CD8-positive, alpha-beta memory T cell (primary cell): ENCODE results near the gene ZNF512B. TPM values are rescaled to one million over a fixed set of nuclear protein-coding genes. Genes with fewer than 3 reads are reported as not detected.

Source experiments
- CTCF ChIA-PET: fragments of 350-600 bp; sonication (Branson Sonifier 250); formaldehyde crosslinking; loops from one replicate; lab custom pipeline; 2021; ENCODE audit warnings: antibody characterized with exemption; lab: Charles Lee
- POLR2A ChIA-PET: fragments of 350-600 bp; sonication (Branson Sonifier 250); formaldehyde crosslinking; loops from one replicate; lab custom pipeline; 2021; ENCODE audit warnings: antibody characterized with exemption; lab: Charles Lee
- DNase-seq, 5 donors: peaks; one replicate each; pipeline versions ENCODE4 v3.0.0 to v3.0.0-alpha.2; 2020 to 2022; ENCODE audit warnings: mixed read lengths in 1 of 5
- H3K27ac ChIP-seq: one replicate; pipeline ENCODE4 v1.7.0; 2013; ENCODE audit warnings: low read depth, mild to moderate bottlenecking, low read length, moderate library complexity
- H3K27me3 ChIP-seq: 2 replicates; pipeline ENCODE4 v1.7.0; 2013; ENCODE audit warnings: low read length, mild to moderate bottlenecking; ENCODE audit not compliant: insufficient read depth, poor library complexity, severe bottlenecking
- H3K36me3 ChIP-seq: 2 replicates; pipeline ENCODE4 v1.7.0; 2013; ENCODE audit warnings: mild to moderate bottlenecking, low read length, moderate library complexity; ENCODE audit not compliant: insufficient read depth
- H3K4me1 ChIP-seq: 2 replicates; pipeline ENCODE4 v1.7.0; 2013; ENCODE audit warnings: mild to moderate bottlenecking, low read length, moderate library complexity; ENCODE audit not compliant: insufficient read depth
- H3K4me3 ChIP-seq: 2 replicates; pipeline ENCODE4 v1.7.0; 2013; ENCODE audit warnings: mild to moderate bottlenecking, low read length
- H3K9me3 ChIP-seq: 2 replicates; pipeline ENCODE4 v1.7.0; 2013; ENCODE audit warnings: mild to moderate bottlenecking, low read length
- H3K27ac Mint-ChIP-seq, 8 donors: one replicate each; pipeline ENCODE4 v1.8.0; 2020 to 2021; ENCODE audit warnings: mixed read lengths in 8 of 8, mild to moderate bottlenecking in 6 of 8, inconsistent platforms in 3 of 8, moderate library complexity in 3 of 8
- H3K27me3 Mint-ChIP-seq, 2 donors: one replicate each; pipeline ENCODE4 v1.8.0; 2020 to 2021; ENCODE audit warnings: mixed read lengths in 2 of 2, mild to moderate bottlenecking in 1 of 2, moderate library complexity in 1 of 2
- H3K36me3 Mint-ChIP-seq, 3 donors: one replicate each; pipeline ENCODE4 v1.8.0; 2020 to 2021; ENCODE audit warnings: mixed read lengths in 3 of 3, inconsistent platforms in 1 of 3, mild to moderate bottlenecking in 1 of 3
- H3K4me1 Mint-ChIP-seq, 3 donors: one replicate each; pipeline ENCODE4 v1.8.0; 2020 to 2021; ENCODE audit warnings: mixed read lengths in 3 of 3, inconsistent platforms in 1 of 3, mild to moderate bottlenecking in 1 of 3
- H3K4me3 Mint-ChIP-seq, 7 donors: one replicate each; pipeline ENCODE4 v1.8.0; 2020 to 2021; ENCODE audit warnings: mixed read lengths in 7 of 7, mild to moderate bottlenecking in 6 of 7, moderate library complexity in 4 of 7, inconsistent platforms in 2 of 7
- H3K9me3 Mint-ChIP-seq, 5 donors: one replicate each; pipeline ENCODE4 v1.8.0; 2020 to 2022; ENCODE audit warnings: mixed read lengths in 5 of 5, mild to moderate bottlenecking in 3 of 5, moderate library complexity in 2 of 5, inconsistent platforms in 1 of 5
- polyA plus RNA-seq: library from polyadenylated mRNA; unstranded; fragments of 300-500 nt; fragmentation: Illumina TruSeq; gene quantifications from one replicate; pipeline ENCODE4 v1.2.3, GENCODE V29; 2021
- total RNA-seq, 2 experiments: library from RNA; stranded (reverse); gene quantifications; one replicate each; pipeline ENCODE4 v1.2.3, GENCODE V29; 2021

The ZNF512B gene
- total and polyA plus RNA-seq, 3 experiments from 2014 or later, result 1.0 to 12.1 (median 11.5) TPM

DNA sequence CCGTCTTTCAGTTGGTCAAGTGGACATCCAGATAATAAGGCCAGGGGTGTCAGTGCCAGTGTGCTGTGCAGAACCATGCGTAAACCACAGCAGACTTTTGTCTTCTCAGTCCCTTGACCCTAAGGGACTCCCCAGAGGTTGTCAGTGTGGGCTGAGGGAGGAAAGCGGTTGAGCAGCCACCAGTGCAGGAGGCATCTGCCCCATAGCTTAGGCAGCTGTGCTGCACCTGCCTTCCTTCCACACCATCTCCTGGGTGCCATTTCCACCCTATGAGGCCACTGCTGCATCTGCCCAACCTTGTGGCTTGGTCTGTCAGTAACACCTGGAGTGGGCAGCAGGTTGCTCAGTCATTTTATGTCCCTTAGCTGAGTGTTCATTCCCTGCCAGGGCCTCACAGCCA, 37.2 kb upstream of the ZNF512B start:
- Mint-ChIP-seq H3K4me1 (peaks cover 18 to 34% (median 30%) of the 10 kb centered on the region in 3 donors), H3K27me3 (no peaks in the 10 kb centered on the region), H3K9me3 (peaks cover 0 to 34% (median 23%) of the 10 kb centered on the region in 5 donors), H3K36me3 (peaks cover 25 to 81% (median 42%) of the 10 kb centered on the region in 3 donors), H3K27ac (peak overlapping the region in 1 of 8 donors; percentile 32), H3K4me3 (no peak overlapping the region)
- H3K4me3 ChIP-seq, result no peak overlapping the region
- H3K36me3 ChIP-seq, result peaks cover 48% of the 10 kb centered on the region
- CTCF ChIA-PET, result interaction anchor here (1.6 kb wide), 1 partner anchor 32 kb away, joined by 6 read pairs; no protein-coding TSS in a partner anchor
- no peak for DNase-seq
- peaks cover 23% of the 10 kb centered on the region for H3K4me1 ChIP-seq
- POLR2A ChIA-PET, result no interaction called here
- H3K9me3 ChIP-seq, result peaks cover 24% of the 10 kb centered on the region
- no peak overlapping the region for H3K27ac ChIP-seq
- no peaks in the 10 kb centered on the region for H3K27me3 ChIP-seq

DNA sequence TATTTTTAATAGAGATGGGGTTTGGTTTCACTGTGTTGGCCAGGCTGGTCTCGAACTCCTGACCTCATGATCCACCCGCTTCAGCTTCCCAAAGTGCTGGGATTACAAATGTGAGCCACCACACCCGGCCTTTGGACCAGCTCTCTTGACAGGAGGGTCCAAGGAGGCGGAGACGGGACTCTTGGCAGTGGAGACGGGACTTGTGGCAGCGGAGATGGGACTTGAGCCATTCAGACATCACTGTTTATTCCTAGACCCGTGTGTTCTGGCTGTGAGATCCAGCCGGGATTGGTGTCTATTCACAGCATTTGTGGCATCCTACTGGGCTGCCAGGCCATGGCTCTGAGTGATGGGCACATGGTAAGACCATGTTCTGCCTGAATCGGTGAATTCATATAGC, 36.8 kb upstream of the ZNF512B start:
- H3K4me3 ChIP-seq, result no peak overlapping the region
- ChIA-PET CTCF (interaction anchor here (1.6 kb wide), 1 partner anchor 32 kb away, joined by 6 read pairs; no protein-coding TSS in a partner anchor), POLR2A (no interaction called here)
- Mint-ChIP-seq H3K27me3 (no peaks in the 10 kb centered on the region), H3K9me3 (peaks cover 0 to 33% (median 23%) of the 10 kb centered on the region in 5 donors), H3K4me1 (peaks cover 17 to 36% (median 29%) of the 10 kb centered on the region in 3 donors), H3K27ac (peak overlapping the region in 1 of 8 donors; percentile 32), H3K4me3 (no peak overlapping the region), H3K36me3 (peaks cover 26 to 83% (median 42%) of the 10 kb centered on the region in 3 donors)
- no peak overlapping the region for H3K27ac ChIP-seq
- DNase-seq, result no peak
- H3K4me1 ChIP-seq, result peaks cover 21% of the 10 kb centered on the region
- peaks cover 50% of the 10 kb centered on the region for H3K36me3 ChIP-seq
- no peaks in the 10 kb centered on the region for H3K27me3 ChIP-seq
- H3K9me3 ChIP-seq, result peaks cover 23% of the 10 kb centered on the region

GRCh38 chr20:64005394-64005793, 35.7 kb upstream of the ZNF512B start:
- POLR2A ChIA-PET, result no interaction called here
- H3K4me1 ChIP-seq, result peaks cover 10% of the 10 kb centered on the region
- Mint-ChIP-seq H3K9me3 (peaks cover 0 to 23% (median 20%) of the 10 kb centered on the region in 5 donors), H3K4me3 (no peak overlapping the region), H3K36me3 (peaks cover 26 to 82% (median 34%) of the 10 kb centered on the region in 3 donors), H3K27me3 (no peaks in the 10 kb centered on the region), H3K27ac (peak overlapping the region in 4 of 8 donors; percentile 17 to 78 (median 57)), H3K4me1 (peaks cover 14 to 25% (median 20%) of the 10 kb centered on the region in 3 donors)
- peaks cover 49% of the 10 kb centered on the region for H3K36me3 ChIP-seq
- no peak for DNase-seq
- H3K27me3 ChIP-seq, result no peaks in the 10 kb centered on the region
- no peak overlapping the region for H3K27ac ChIP-seq
- H3K4me3 ChIP-seq, result no peak overlapping the region
- H3K9me3 ChIP-seq, result peaks cover 13% of the 10 kb centered on the region
- CTCF ChIA-PET, result interaction anchor here (0.9 kb wide), 1 partner anchor 25 kb away, joined by 3 read pairs; no protein-coding TSS in a partner anchor

DNA sequence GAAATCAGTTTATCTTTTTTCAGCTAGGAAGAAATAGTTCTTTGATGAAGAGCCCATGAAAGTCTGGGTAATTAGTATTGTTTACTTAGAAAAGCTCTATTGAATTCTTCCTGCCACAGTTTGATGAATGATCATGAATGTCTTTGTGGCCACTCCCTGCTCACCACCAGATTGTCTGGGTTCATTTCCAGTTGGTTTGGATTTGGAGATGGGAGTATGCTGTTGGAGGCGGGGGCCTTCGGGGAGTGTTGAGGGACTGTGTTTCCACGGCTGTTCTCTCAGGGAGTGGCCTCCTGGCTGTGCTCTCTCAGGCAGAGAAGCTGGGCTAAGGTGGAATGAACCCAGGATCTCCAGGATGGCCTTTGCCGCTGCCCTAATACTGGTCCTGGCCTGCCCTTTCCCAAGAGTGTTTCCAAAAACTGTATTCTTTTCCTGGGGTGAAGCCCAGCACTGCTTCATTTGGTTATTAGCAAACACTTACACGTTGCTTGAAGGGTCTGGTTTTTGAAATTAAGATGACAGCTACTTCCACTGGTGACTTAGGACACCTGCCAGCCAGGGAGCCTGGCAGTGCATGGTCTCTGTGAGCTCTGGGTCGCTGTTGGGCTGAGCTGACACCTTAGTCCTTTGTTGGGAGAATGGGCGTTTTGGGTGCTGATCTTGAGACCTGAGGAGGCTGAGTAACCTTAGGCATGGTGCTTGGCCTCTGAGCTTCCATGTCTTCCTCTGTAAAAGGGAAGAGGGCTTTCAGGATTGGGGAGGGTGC, 34.4 kb upstream of the ZNF512B start:
- H3K36me3 Mint-ChIP-seq, result peaks cover 23 to 82% (median 23%) of the 10 kb centered on the region in 3 donors
- Histone ChIP-seq H3K36me3 (peaks cover 44% of the 10 kb centered on the region), H3K27ac (no peak overlapping the region), H3K4me3 (no peak overlapping the region), H3K4me1 (no peaks in the 10 kb centered on the region), H3K9me3 (peaks cover 6% of the 10 kb centered on the region), H3K27me3 (no peaks in the 10 kb centered on the region)
- peak overlapping the region in 1 of 7 donors; percentile 40 for H3K4me3 Mint-ChIP-seq
- no peak overlapping the region for H3K27ac Mint-ChIP-seq
- ChIA-PET POLR2A (no interaction called here), CTCF (interaction anchor here (0.8 to 1.2 kb wide), 2 partner anchors 30 to 92 kb away, joined by 3 read pairs; no protein-coding TSS in a partner anchor)
- H3K4me1 Mint-ChIP-seq, result peaks cover 7 to 16% (median 11%) of the 10 kb centered on the region in 3 donors
- H3K27me3 Mint-ChIP-seq, result no peaks in the 10 kb centered on the region
- H3K9me3 Mint-ChIP-seq, result peaks cover 0 to 12% (median 11%) of the 10 kb centered on the region in 5 donors
- no peak for DNase-seq

DNA sequence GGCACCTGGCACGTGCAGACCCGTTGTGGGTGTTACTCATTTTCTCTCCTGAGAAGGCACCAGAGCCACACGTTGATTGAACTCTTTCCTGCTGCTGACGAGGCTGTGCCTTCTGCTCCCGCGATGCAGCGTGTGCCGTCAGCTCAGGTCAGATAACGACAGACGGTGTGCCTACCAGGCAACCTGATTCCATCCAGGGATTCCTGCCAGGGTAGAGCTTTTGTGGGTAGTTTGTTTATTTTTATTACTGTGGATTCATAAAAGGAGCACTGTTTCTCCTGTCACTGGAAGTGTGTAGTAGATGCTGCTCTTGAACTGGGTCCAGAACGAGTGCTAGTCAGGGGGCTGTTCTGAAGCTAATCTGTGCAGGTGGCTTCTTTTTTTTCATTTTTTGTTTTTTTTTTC, 31.9 kb upstream of the ZNF512B start:
- ChIA-PET CTCF (interaction anchor here (0.8 kb wide), 1 partner anchor 60 kb away, joined by 3 read pairs; no protein-coding TSS in a partner anchor), POLR2A (interaction anchor here (0.5 kb wide), 1 partner anchor 43 kb away, joined by 4 read pairs; no protein-coding TSS in a partner anchor)
- Mint-ChIP-seq H3K4me1 (peaks cover 7 to 10% (median 7%) of the 10 kb centered on the region in 3 donors), H3K4me3 (peak overlapping the region in 1 of 7 donors; percentile 27), H3K27me3 (no peaks in the 10 kb centered on the region), H3K27ac (peak overlapping the region in 2 of 8 donors; percentile 75 to 87), H3K9me3 (no peaks in the 10 kb centered on the region), H3K36me3 (peaks cover 12 to 79% (median 18%) of the 10 kb centered on the region in 3 donors)
- peaks cover 41% of the 10 kb centered on the region for H3K36me3 ChIP-seq
- no peak for DNase-seq
- no peak overlapping the region for H3K27ac ChIP-seq
- no peaks in the 10 kb centered on the region for H3K9me3 ChIP-seq
- no peak overlapping the region for H3K4me3 ChIP-seq
- H3K4me1 ChIP-seq, result no peaks in the 10 kb centered on the region
- H3K27me3 ChIP-seq, result no peaks in the 10 kb centered on the region

- Histone ChIP-seq H3K27ac (no peak overlapping the region), H3K36me3 (peaks cover 44% of the 10 kb centered on the region), H3K9me3 (no peaks in the 10 kb centered on the region), H3K4me3 (no peak overlapping the region), H3K27me3 (no peaks in the 10 kb centered on the region), H3K4me1 (no peaks in the 10 kb centered on the region)
- H3K4me1 Mint-ChIP-seq, result peaks cover 7 to 10% (median 7%) of the 10 kb centered on the region in 3 donors
- H3K36me3 Mint-ChIP-seq, result peaks cover 12 to 79% (median 18%) of the 10 kb centered on the region in 3 donors
- POLR2A ChIA-PET, result no interaction called here
- CTCF ChIA-PET, result no interaction called here
- H3K4me3 Mint-ChIP-seq, result no peak overlapping the region
- H3K9me3 Mint-ChIP-seq, result no peaks in the 10 kb centered on the region
- H3K27ac Mint-ChIP-seq, result no peak overlapping the region
- no peak for DNase-seq
- H3K27me3 Mint-ChIP-seq, result no peaks in the 10 kb centered on the region
These were observed 31.2 kb upstream of the ZNF512B start for GRCh38 chr20:64000906-64001305.

DNA sequence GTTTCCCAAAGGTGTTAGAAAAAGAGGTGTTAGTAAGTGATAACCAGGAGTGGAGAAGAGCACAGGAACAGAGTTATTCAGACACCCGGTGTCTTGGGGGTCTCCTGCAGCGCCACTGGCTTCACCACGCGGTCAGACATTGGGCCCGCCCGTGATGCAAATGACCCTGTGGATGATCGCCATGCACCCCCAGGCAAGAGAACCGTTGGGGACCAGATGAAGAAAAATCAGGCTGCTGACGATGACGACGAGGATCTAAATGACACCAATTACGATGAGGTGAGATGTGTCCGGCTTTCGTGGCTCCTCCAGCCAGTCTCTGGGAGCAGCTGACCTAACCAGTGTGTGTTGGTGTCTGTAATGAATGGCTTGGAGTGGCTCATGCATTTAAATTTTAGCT, 13.2 kb upstream of the ZNF512B start:
- ChIA-PET POLR2A (interaction anchor here (0.6 to 3.4 kb wide), 2 partner anchors 56 to 272 kb away, joined by 8 to 15 read pairs; no protein-coding TSS in a partner anchor), CTCF (interaction anchor here (1.0 to 1.8 kb wide), 3 partner anchors 53 to 95 kb away, joined by 3 to 7 read pairs (median 4); partner anchors contain the start of gene C20orf204)
- H3K36me3 Mint-ChIP-seq, result peaks cover 16 to 58% (median 25%) of the 10 kb centered on the region in 3 donors
- H3K4me1 Mint-ChIP-seq, result peaks cover 44 to 53% (median 49%) of the 10 kb centered on the region in 3 donors
- no peaks in the 10 kb centered on the region for H3K9me3 Mint-ChIP-seq
- H3K27ac Mint-ChIP-seq, result peak overlapping the region in 6 of 8 donors; percentile 18 to 95 (median 80)
- no peaks in the 10 kb centered on the region for H3K9me3 ChIP-seq
- H3K4me3 Mint-ChIP-seq, result peak overlapping the region; percentile 44 to 92 (median 68)
- no peak overlapping the region for H3K27ac ChIP-seq
- no peaks in the 10 kb centered on the region for H3K27me3 Mint-ChIP-seq
- peak in 1 of 5 donors; percentile 29 for DNase-seq
- peaks cover 37% of the 10 kb centered on the region for H3K4me1 ChIP-seq
- no peaks in the 10 kb centered on the region for H3K27me3 ChIP-seq
- H3K4me3 ChIP-seq, result no peak overlapping the region
- H3K36me3 ChIP-seq, result peaks cover 28% of the 10 kb centered on the region
